ENCODE measurements around the gene AP1AR. TPM values are rescaled to one million over a fixed set of nuclear protein-coding genes. Genes with fewer than 3 reads are reported as not detected.
"Not testable (repeated sequence)": the region's sequence is repeated elsewhere in the genome, so short reads cannot be mapped to it uniquely, and the experiment has no call there.

Gene AP1AR
- total RNA-seq, 8 experiments from 2014 or later, result 21.1 to 31.4 (median 23.8) TPM

GRCh38 chr4:112284662-112285411 is 53.2 kb downstream of the AP1AR start:
- Histone ChIP-seq H3K4me3 (peak overlapping the region; percentile 46 to 97 (median 66)), H3K4me1 (replicated peaks in 1 of 2) (peaks cover 2 to 8% of the 10 kb centered on the region in 2 donors), H3K27ac (no peak overlapping the region)
- ATAC-seq (replicated peaks in 6 of 8), result peak; percentile 10 to 41 (median 32)
- WGBS, 10 experiments, result 0 to 24% (median 1%) methylated on average over 1 to 9 of the region's 15 CpGs; no CpG with 5 or more reads in 1 of the 10 experiments
- in situ Hi-C loops (cut with MboI; ENCODE audit: low pct_unique_long_range_greater_than_20kb in 2 of 9, low sequenced_read_pairs in 9 of 9, unreplicated experiment in 9 of 9), result no loop called here

- no peak for ATAC-seq (replicated peaks in 6 of 8)
- Histone ChIP-seq H3K4me1 (replicated peaks in 1 of 2) (peaks cover 0 to 8% of the 10 kb centered on the region in 2 donors), H3K4me3 (no peak overlapping the region), H3K27ac (no peak overlapping the region)
- in situ Hi-C loops (cut with MboI; ENCODE audit: low pct_unique_long_range_greater_than_20kb in 2 of 9, low sequenced_read_pairs in 9 of 9, unreplicated experiment in 9 of 9), result no loop called here
- WGBS, 10 experiments, result 92 to 100% (median 98%) methylated on average over 1 to 8 of the region's 8 CpGs
Measured at GRCh38 chr4:112287258-112287989, 55.8 kb downstream of the AP1AR start.

GRCh38 chr4:112288455-112288854 is 56.9 kb downstream of the AP1AR start:
- in situ Hi-C loops (cut with MboI; ENCODE audit: low pct_unique_long_range_greater_than_20kb in 2 of 9, low sequenced_read_pairs in 9 of 9, unreplicated experiment in 9 of 9), result no loop called here
- Histone ChIP-seq H3K4me1 (replicated peaks in 1 of 2) (peaks cover 0 to 8% of the 10 kb centered on the region in 2 donors), H3K4me3 (no peak overlapping the region), H3K27ac (no peak overlapping the region)
- ATAC-seq (replicated peaks in 6 of 8), result no peak
- WGBS, 10 experiments, result 42 to 94% (median 74%) methylated on average over 2 to 3 of the region's 3 CpGs; no CpG with 5 or more reads in 1 of the 10 experiments

- 75 to 100% (median 83%) methylated on average over 2 to 10 of the region's 10 CpGs; no CpG with 5 or more reads in 1 of the 10 experiments for WGBS, 10 experiments
- no peak overlapping the region for H3K27ac ChIP-seq
- ATAC-seq (replicated peaks in 6 of 8), result no peak
- H3K4me3 ChIP-seq, result no peak overlapping the region
- in situ Hi-C loops (cut with MboI; ENCODE audit: low pct_unique_long_range_greater_than_20kb in 2 of 9, low sequenced_read_pairs in 9 of 9, unreplicated experiment in 9 of 9), result no loop called here
- peaks cover 0 to 4% of the 10 kb centered on the region in 2 donors for H3K4me1 ChIP-seq (replicated peaks in 1 of 2)
Measured at GRCh38 chr4:112289407-112290253, 58.0 kb downstream of the AP1AR start.

GRCh38 chr4:112290341-112290740 is 58.8 kb downstream of the AP1AR start:
- no peaks in the 10 kb centered on the region for H3K4me1 ChIP-seq (replicated peaks in 1 of 2)
- in situ Hi-C loops (cut with MboI; ENCODE audit: low pct_unique_long_range_greater_than_20kb in 2 of 9, low sequenced_read_pairs in 9 of 9, unreplicated experiment in 9 of 9), result no loop called here
- WGBS, 10 experiments, result 0 to 94% (median 78%) methylated on average over 1 to 3 of the region's 3 CpGs; no CpG with 5 or more reads in 1 of the 10 experiments
- H3K4me3 ChIP-seq, result no peak overlapping the region
- ATAC-seq (replicated peaks in 6 of 8), result no peak
- no peak overlapping the region for H3K27ac ChIP-seq

GRCh38 chr4:112296949-112297880 is 65.6 kb downstream of the AP1AR start, which contains the start of gene ALPK1:
TSS of gene ALPK1 (plus strand) at chr4:112297369.
- in situ Hi-C loops (cut with MboI; ENCODE audit: low pct_unique_long_range_greater_than_20kb in 2 of 9, low sequenced_read_pairs in 9 of 9, unreplicated experiment in 9 of 9), result no loop called here
- H3K4me3 ChIP-seq, result peak within 1 kb of the TSS in 4 of 5 donors; percentile 5 to 28 (median 15)
- H3K27ac ChIP-seq, result peak within 1 kb of the TSS in 1 of 2 donors; percentile 15
- WGBS, 10 experiments, result 0 to 62% (median 0%) methylated on average over 1 to 4 of the region's 4 CpGs; no CpG with 5 or more reads in 3 of the 10 experiments
- peak; percentile 67 to 97 (median 88) for ATAC-seq (replicated peaks in 6 of 8)
- peaks cover 0 to 10% of the 10 kb centered on the region in 2 donors for H3K4me1 ChIP-seq (replicated peaks in 1 of 2)

- in situ Hi-C loops (cut with MboI; ENCODE audit: low pct_unique_long_range_greater_than_20kb in 2 of 9, low sequenced_read_pairs in 9 of 9, unreplicated experiment in 9 of 9), result no loop called here
- 14 to 76% (median 68%) methylated on average over 1 to 4 of the region's 4 CpGs for WGBS, 10 experiments
- ATAC-seq (replicated peaks in 6 of 8), result no peak
Measured at GRCh38 chr4:112299721-112300120, 68.1 kb downstream of the AP1AR start.

GRCh38 chr4:112302320-112303274 is 71.0 kb downstream of the AP1AR start:
- Histone ChIP-seq H3K4me3 (no peak overlapping the region), H3K27ac (no peak overlapping the region), H3K4me1 (replicated peaks in 1 of 2) (peaks cover 0 to 5% of the 10 kb centered on the region in 2 donors)
- ATAC-seq (replicated peaks in 6 of 8), result no peak
- in situ Hi-C loops (cut with MboI; ENCODE audit: low pct_unique_long_range_greater_than_20kb in 2 of 9, low sequenced_read_pairs in 9 of 9, unreplicated experiment in 9 of 9), result no loop called here
- 41 to 96% (median 63%) methylated on average over 1 to 5 of the region's 5 CpGs; no CpG with 5 or more reads in 2 of the 10 experiments for WGBS, 10 experiments

More at GRCh38 chr4:112299721-112300120, 68.1 kb downstream of the AP1AR start:
- Histone ChIP-seq H3K4me3 (no peak overlapping the region), H3K4me1 (replicated peaks in 1 of 2) (peaks cover 0 to 10% of the 10 kb centered on the region in 2 donors), H3K27ac (no peak overlapping the region)

GRCh38 chr4:112305477-112305876 is 73.9 kb downstream of the AP1AR start:
- in situ Hi-C loops (cut with MboI; ENCODE audit: low pct_unique_long_range_greater_than_20kb in 2 of 9, low sequenced_read_pairs in 9 of 9, unreplicated experiment in 9 of 9); H3K4me1 ChIP-seq (replicated peaks in 1 of 2); ATAC-seq (replicated peaks in 6 of 8); H3K4me3 ChIP-seq; H3K27ac ChIP-seq: not testable (repeated sequence)
- WGBS, 10 experiments, result 100% methylated on average over 1 of the region's 3 CpGs; no CpG with 5 or more reads in 9 of the 10 experiments

- in situ Hi-C loops (cut with MboI; ENCODE audit: low pct_unique_long_range_greater_than_20kb in 2 of 9, low sequenced_read_pairs in 9 of 9, unreplicated experiment in 9 of 9); H3K4me3 ChIP-seq: not testable (repeated sequence)
Measured at GRCh38 chr4:112309263-112309791, 77.7 kb downstream of the AP1AR start.

GRCh38 chr4:112311516-112311915 is 79.9 kb downstream of the AP1AR start:
- 0 to 97% (median 90%) methylated on average over 1 to 5 of the region's 5 CpGs; no CpG with 5 or more reads in 2 of the 10 experiments for WGBS, 10 experiments
- in situ Hi-C loops (cut with MboI; ENCODE audit: low pct_unique_long_range_greater_than_20kb in 2 of 9, low sequenced_read_pairs in 9 of 9, unreplicated experiment in 9 of 9), result no loop called here
- peaks cover 3 to 7% of the 10 kb centered on the region in 2 donors for H3K4me1 ChIP-seq (replicated peaks in 1 of 2)
- no peak overlapping the region for H3K4me3 ChIP-seq
- ATAC-seq (replicated peaks in 6 of 8), result no peak
- H3K27ac ChIP-seq, result no peak overlapping the region

More at GRCh38 chr4:112309263-112309791, 77.7 kb downstream of the AP1AR start:
- peak in 7 of 8 experiments; percentile 49 to 97 (median 53) for ATAC-seq (replicated peaks in 6 of 8)
- WGBS, 10 experiments, result 0 to 67% (median 15%) methylated on average over 1 to 8 of the region's 12 CpGs; no CpG with 5 or more reads in 2 of the 10 experiments
- not testable (repeated sequence) for H3K27ac ChIP-seq; H3K4me1 ChIP-seq (replicated peaks in 1 of 2)

Data from motor neuron (in vitro differentiated cells).